GM12878 (cell line): Measurements from ENCODE around the gene DENND1A.

ENCODE experiments used
- ATF3 ChIP-seq: IDR thresholded peaks from 2 replicates; pipeline ENCODE4 v1.6.1; 2011; ENCODE audit warnings: low read depth, mild to moderate bottlenecking, low read length, moderate library complexity, borderline replicate concordance; ENCODE audit errors: extremely low read depth
- CBX5 ChIP-seq: sonication (generic); IDR thresholded peaks from 2 replicates; pipeline ENCODE4 v1.6.1; 2016; ENCODE audit warnings: low read depth, moderate library complexity, mild to moderate bottlenecking, inconsistent platforms
- CREM ChIP-seq: IDR thresholded peaks from 2 replicates; pipeline ENCODE4 v1.6.1; 2014; ENCODE audit warnings: antibody characterized with exemption, low read depth
- FOS ChIP-seq: IDR thresholded peaks from 3 replicates; pipeline ENCODE4 v1.6.1; 2011; ENCODE audit warnings: borderline replicate concordance; ENCODE audit not compliant: insufficient read length; ENCODE audit errors: extremely low read depth
- NFYB ChIP-seq: IDR thresholded peaks from 2 replicates; pipeline ENCODE4 v1.6.1; 2011; ENCODE audit warnings: low read depth, mild to moderate bottlenecking, low read length, improper control_type of control experiment, moderate library complexity; ENCODE audit not compliant: insufficient read depth
- NR2F1 ChIP-seq: fragments of 450-650 bp; conservative IDR thresholded peaks from 2 replicates; pipeline ENCODE4 v1.6.1; 2017; ENCODE audit warnings: mild to moderate bottlenecking
- POLR2A ChIP-seq: IDR thresholded peaks from 2 replicates; pipeline ENCODE4 v1.6.1; 2011; ENCODE audit warnings: low read depth, mild to moderate bottlenecking, low read length
- RELA ChIP-seq: fragments of 450-650 bp; IDR thresholded peaks from 2 replicates; pipeline ENCODE4 v1.8.0; 2014; ENCODE audit warnings: borderline replicate concordance; ENCODE audit not compliant: partially characterized antibody
- SP1 ChIP-seq: IDR thresholded peaks from one replicate; pipeline ENCODE4 v1.6.1; 2011; ENCODE audit warnings: low read depth, low read length
- TAF1 ChIP-seq: IDR thresholded peaks from 2 replicates; pipeline ENCODE4 v1.6.1; 2011; ENCODE audit warnings: mild to moderate bottlenecking, low read depth, low read length, borderline replicate concordance
- YY1 ChIP-seq: IDR thresholded peaks from 2 replicates; pipeline ENCODE4 v1.6.1; 2011; ENCODE audit warnings: low read depth, mild to moderate bottlenecking, low read length
- ZNF24 ChIP-seq: fragments of 450-650 bp; IDR thresholded peaks from 2 replicates; pipeline ENCODE4 v1.6.1; 2017; ENCODE audit warnings: antibody characterized with exemption, mild to moderate bottlenecking
- TF ChIP-seq, protein P1 (sequence below): fragments of 450-650 bp; IDR thresholded peaks from 2 replicates; pipeline ENCODE4 v1.6.1; 2018; ENCODE audit warnings: mild to moderate bottlenecking, low read depth, moderate library complexity; ENCODE audit not compliant: partially characterized antibody
- TF ChIP-seq, protein P2 (sequence below), 3 experiments: IDR thresholded peaks in 2 of 3; conservative IDR thresholded peaks in 1 of 3; 2 replicates each; pipeline ENCODE4 v1.5.1; 2011; ENCODE audit warnings: low read depth in 3 of 3, low read length in 3 of 3, mild to moderate bottlenecking in 3 of 3, control low read depth in 2 of 3, moderate library complexity in 2 of 3, inconsistent platforms in 1 of 3, mixed read lengths in 1 of 3; ENCODE audit not compliant: control insufficient read depth in 2 of 3, insufficient read depth in 1 of 3; ENCODE audit errors: extremely low read depth in 1 of 3

GRCh38 chr9:123460091-123460490 is 469.8 kb downstream of the DENND1A start:
- TF ChIP-seq, protein P1, sequence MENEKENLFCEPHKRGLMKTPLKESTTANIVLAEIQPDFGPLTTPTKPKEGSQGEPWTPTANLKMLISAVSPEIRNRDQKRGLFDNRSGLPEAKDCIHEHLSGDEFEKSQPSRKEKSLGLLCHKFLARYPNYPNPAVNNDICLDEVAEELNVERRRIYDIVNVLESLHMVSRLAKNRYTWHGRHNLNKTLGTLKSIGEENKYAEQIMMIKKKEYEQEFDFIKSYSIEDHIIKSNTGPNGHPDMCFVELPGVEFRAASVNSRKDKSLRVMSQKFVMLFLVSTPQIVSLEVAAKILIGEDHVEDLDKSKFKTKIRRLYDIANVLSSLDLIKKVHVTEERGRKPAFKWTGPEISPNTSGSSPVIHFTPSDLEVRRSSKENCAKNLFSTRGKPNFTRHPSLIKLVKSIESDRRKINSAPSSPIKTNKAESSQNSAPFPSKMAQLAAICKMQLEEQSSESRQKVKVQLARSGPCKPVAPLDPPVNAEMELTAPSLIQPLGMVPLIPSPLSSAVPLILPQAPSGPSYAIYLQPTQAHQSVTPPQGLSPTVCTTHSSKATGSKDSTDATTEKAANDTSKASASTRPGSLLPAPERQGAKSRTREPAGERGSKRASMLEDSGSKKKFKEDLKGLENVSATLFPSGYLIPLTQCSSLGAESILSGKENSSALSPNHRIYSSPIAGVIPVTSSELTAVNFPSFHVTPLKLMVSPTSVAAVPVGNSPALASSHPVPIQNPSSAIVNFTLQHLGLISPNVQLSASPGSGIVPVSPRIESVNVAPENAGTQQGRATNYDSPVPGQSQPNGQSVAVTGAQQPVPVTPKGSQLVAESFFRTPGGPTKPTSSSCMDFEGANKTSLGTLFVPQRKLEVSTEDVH = no peak
- TF ChIP-seq, protein P2, sequence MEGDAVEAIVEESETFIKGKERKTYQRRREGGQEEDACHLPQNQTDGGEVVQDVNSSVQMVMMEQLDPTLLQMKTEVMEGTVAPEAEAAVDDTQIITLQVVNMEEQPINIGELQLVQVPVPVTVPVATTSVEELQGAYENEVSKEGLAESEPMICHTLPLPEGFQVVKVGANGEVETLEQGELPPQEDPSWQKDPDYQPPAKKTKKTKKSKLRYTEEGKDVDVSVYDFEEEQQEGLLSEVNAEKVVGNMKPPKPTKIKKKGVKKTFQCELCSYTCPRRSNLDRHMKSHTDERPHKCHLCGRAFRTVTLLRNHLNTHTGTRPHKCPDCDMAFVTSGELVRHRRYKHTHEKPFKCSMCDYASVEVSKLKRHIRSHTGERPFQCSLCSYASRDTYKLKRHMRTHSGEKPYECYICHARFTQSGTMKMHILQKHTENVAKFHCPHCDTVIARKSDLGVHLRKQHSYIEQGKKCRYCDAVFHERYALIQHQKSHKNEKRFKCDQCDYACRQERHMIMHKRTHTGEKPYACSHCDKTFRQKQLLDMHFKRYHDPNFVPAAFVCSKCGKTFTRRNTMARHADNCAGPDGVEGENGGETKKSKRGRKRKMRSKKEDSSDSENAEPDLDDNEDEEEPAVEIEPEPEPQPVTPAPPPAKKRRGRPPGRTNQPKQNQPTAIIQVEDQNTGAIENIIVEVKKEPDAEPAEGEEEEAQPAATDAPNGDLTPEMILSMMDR (IDR thresholded peaks at IDR 0.05 in 2 of 3, conservative IDR thresholded peaks at IDR 0.05 in 1 of 3; ENCODE audit: control insufficient read depth in 2 of 3, extremely low read depth in 1 of 3, insufficient read depth in 1 of 3, low read depth in 3 of 3, low read length in 3 of 3) = no peak
- TF ChIP-seq CBX5 (no peak), YY1 (no peak), ATF3 (no peak), FOS (no peak), NR2F1 (no peak), SP1 (no peak), RELA (no peak), ZNF24 (no peak), NFYB (no peak), CREM (no peak), POLR2A (no peak), TAF1 (no peak)
